ENCODE data around the gene GPS2.

- TF ChIP-seq EP300 (IDR thresholded peaks at IDR 0.05) (no peak), CTCF (IDR thresholded peaks at IDR 0.05) (no peak)
Observed at GRCh38 chr17:7266784-7267183, 48.4 kb downstream of the GPS2 start.
